SKM-1 treated with dmso at 0.1 percent for 144 hours (cell line): ENCODE data around the gene MAK.
"Not testable (repeated sequence)": the region's sequence is repeated elsewhere in the genome, so short reads cannot be mapped to it uniquely, and the experiment has no call there.

Experiments
- DNase-seq: peaks from one replicate; lab custom pipeline; 2025; ENCODE audit not compliant: unreplicated experiment; lab: John Stamatoyannopoulos, UW

Gene MAK

GRCh38 chr6:10733151-10733715 lies 105.1 kb downstream of the MAK start:
- no peak for DNase-seq

- peak; percentile 82 for DNase-seq
Measured at GRCh38 chr6:10730254-10730653, 108.1 kb downstream of the MAK start.

- DNase-seq: no peak
Measured at GRCh38 chr6:10725716-10726115, 112.6 kb downstream of the MAK start.

- no peak for DNase-seq
Measured at GRCh38 chr6:10725044-10725443, 113.3 kb downstream of the MAK start.

GRCh38 chr6:10723567-10723881 lies 114.8 kb downstream of the MAK start:
- no peak for DNase-seq

- DNase-seq: peak; percentile 94
Measured at GRCh38 chr6:10722820-10723566, 115.3 kb downstream of the MAK start, which contains the start of gene TMEM14C. Gene TMEM14C (plus strand): TSS chr6:10723070. CDS start chr6:10724614, 1,544 bp downstream.

- DNase-seq: no peak
Measured at GRCh38 chr6:10722570-10722819, 115.8 kb downstream of the MAK start.

DNA sequence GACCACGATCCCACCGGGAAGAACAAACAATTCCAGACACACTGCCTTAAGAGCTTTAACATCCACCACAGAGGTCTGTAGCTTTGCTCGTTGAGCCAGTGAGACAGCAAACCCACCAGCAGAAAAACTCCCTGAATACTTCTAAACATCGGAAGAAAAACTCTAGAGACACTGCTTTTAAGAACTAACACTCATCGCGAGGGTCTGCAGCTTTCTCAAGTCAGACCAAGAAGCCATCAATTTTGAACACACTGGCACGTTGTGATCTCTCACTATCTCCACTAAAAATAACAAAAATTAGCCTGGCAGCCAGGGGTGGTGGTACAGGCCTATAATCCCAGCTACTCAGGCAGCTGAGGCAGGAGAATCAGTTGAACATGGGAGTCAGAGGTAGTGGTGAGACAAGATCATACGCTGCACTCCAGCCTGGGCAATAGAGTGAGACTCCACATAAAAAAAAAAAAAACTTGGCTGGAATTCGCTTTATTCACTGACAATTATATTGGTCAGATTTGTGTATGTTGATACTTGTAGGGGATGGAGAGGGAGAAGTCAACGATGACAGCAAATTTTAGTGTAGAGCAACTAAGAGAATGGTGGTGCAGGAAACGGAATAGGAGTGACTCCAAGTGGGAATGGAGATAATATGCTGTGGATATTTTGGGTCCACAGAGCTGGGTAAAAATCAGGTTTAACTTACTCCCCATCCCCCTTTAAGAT lies 116.3 kb downstream of the MAK start:
- DNase-seq: no peak

DNA sequence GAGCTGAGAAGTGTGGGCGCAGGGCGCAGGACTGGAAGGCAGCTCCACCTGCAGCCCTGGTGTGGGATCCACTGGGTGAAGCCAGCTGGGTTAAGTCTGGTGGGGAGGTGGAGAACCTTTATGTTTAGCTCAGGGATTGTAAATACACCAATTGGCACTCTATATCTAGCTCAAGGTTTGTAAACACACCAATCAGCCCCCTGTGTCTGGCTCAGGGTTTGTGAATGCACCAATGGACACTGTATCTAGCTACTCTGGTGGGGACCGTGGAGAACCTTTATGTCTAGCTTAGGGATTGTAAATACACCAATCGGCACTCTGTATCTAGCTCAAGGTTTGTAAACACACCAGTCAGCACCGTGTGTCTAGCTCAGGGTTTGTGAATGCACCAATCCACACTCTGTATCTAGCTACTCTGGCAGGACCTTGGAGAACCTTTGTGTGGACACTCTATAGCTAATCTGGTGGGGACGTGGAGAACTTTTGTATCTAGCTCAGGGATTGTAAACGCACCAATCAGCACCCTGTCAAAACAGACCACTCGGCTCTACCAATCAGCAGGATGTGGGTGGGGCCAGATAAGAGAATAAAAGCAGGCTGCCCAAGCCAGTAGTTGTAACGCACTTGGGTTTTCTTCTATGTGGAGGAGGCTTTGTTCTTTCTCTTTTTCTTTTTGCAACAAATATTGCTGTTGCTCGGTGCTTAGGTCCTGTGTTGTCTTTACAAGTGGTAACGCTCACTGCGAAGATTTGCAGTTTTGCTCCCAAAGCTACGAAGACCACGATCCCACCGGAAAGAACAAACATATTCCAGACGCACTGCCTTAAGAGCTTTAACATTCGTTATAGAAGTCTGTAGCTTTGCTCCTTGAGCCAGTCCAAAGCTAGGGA lies 117.1 kb downstream of the MAK start:
- DNase-seq: not testable (repeated sequence)

DNA sequence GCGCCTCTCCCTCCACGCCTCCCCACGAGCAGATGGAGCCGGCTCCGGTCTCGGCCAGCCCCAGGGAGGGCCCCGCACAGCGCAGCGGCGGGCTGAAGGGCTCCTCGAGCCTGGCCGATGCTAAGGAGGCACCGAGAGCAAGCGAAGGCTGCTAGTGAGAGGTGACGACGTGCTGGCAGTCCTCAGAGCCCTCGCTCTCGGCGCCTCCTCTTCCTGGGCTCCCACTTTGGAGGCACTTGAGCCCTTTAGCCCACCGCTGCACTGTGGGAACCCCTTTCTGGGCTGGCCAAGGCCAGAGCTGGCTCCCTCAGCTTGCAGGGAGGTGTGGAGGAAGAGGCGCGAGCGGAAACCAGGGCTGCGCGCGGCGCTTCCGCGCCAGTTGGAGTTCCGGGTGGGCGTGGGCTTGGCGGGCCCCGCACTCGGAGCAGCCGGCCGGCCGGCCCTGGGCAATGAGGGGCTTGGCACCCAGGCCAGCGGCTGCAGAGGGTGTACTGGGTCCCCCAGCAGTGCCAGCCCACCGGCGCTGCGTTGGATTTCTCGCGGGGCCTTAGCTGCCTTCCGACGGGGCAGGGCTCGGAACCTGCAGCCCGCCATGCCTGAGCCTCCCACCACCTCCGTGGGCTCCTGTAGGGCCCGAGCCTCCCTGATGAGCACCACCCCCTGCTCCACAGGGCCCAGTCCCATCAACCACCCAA lies 117.9 kb downstream of the MAK start:
- peak; percentile 20 for DNase-seq

DNA sequence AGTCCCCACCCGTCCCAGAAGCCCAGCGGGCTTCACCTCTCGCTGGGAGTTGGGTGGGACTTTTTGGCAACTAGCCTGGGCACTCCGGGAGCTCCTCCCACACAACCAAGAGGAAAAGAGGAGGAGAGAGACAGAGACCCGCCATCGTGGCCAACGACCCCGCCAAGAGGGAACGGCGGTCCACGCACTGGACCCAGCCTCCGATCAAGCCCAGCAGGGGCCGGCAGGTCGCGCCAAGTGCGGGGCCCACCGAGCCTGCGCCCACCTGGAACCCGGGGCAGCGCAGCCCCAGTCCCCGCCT lies 118.4 kb downstream of the MAK start:
- no peak for DNase-seq

DNA sequence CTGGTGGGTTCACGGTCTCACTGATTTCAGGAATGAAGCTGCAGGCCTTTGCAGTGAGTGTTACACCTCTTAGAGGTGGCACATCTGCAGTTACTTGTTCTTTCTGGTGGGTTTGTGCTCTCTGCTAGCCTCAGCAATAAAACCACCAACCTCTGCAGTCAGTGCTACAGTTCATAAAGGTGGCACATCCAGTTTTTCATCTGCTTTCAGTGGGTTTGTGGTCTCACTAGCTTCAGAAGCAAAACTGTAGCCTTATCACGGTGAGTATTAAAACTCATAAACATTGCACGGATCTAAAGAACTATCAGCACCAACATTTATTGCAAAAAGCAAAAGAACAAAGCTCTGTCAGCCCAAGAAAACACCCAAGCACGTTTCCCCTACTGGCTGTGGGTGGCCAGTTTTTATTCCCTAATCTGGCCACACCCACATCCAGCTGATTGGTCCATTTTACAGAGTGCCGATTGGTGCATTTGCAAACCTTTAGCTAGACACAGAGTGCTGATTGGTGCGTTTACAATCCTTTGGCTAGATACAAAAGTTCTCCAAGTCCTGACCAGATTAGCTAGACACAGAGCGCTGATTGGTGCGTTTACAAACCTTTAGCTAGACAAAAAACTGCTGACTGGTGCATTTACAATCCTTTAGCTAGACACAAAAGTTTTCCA lies 118.9 kb downstream of the MAK start:
- no peak for DNase-seq

DNA sequence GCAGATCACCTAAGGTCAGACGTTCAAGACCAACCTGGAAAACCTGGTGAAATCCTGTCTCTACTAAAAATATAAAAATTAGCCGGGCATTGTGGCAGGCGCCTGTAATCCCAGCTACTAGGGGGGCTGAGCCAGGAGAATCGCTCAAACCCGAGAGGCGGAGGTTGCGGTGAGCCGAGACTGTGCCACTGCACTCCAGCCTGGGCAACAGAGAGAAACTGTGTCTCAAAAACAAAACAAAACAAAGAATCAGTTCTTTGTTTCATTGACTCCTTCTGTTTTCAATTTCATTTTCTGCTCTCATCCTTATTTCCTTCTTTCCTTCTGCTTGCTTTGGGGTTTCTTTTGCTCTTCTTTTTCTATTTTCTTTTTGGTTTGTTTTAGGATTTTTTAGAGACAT lies 124.4 kb downstream of the MAK start:
- DNase-seq: no peak
